ENCODE data around the gene ACTR1A. TPM values are rescaled to one million over a fixed set of nuclear protein-coding genes. Genes with fewer than 3 reads are reported as not detected.
A peak's percentile ranks its signal among the peaks of the same experiment; 100 is the strongest.

Gene ACTR1A
- total RNA-seq, 4 donors from 2014 or later: 68.0 to 85.6 (median 82.3) TPM

GRCh38 chr10:102508506-102508905, 6.0 kb upstream of the ACTR1A start:
- Histone ChIP-seq H3K9me3 (no peaks in the 10 kb centered on the region), H3K27ac (peak overlapping the region in 2 of 4 donors; percentile 62 to 77), H3K27me3 (no peaks in the 10 kb centered on the region), H3K36me3 (peaks cover 0 to 50% (median 12%) of the 10 kb centered on the region in 3 donors), H3K4me3 (no peak overlapping the region), H3K4me1 (peaks cover 21 to 74% (median 42%) of the 10 kb centered on the region in 3 donors)
- TF ChIP-seq POLR2A (IDR thresholded peaks at IDR 0.05) (no peak), CTCF (IDR thresholded peaks at IDR 0.05) (no peak)
- intact Hi-C loops (cut with DNase I): no loop called here
- 64 to 75% methylated on average over 1 of the region's 1 CpG for WGBS, 2 donors
- no peak for DNase-seq

GRCh38 chr10:102507521-102507920, 5.0 kb upstream of the ACTR1A start:
- H3K4me1 ChIP-seq: peaks cover 21 to 81% (median 47%) of the 10 kb centered on the region in 3 donors
- no peak overlapping the region for H3K4me3 ChIP-seq
- peaks cover 0 to 41% (median 8%) of the 10 kb centered on the region in 3 donors for H3K36me3 ChIP-seq
- 44 to 54% methylated on average over 3 of the region's 3 CpGs for WGBS, 2 donors
- intact Hi-C loops (cut with DNase I): no loop called here
- TF ChIP-seq POLR2A (IDR thresholded peaks at IDR 0.05) (no peak), CTCF (IDR thresholded peaks at IDR 0.05) (no peak)
- no peak for DNase-seq
- no peaks in the 10 kb centered on the region for H3K9me3 ChIP-seq
- H3K27me3 ChIP-seq: no peaks in the 10 kb centered on the region
- peak overlapping the region in 2 of 4 donors; percentile 5 to 25 for H3K27ac ChIP-seq

GRCh38 chr10:102505462-102506115, 3.1 kb upstream of the ACTR1A start:
- intact Hi-C loops (cut with DNase I): no loop called here
- DNase-seq: no peak
- Histone ChIP-seq H3K4me3 (peak overlapping the region in 2 of 4 donors; percentile 88 to 99), H3K27ac (peak overlapping the region in 1 of 4 donors; percentile 96), H3K4me1 (peaks cover 21 to 83% (median 55%) of the 10 kb centered on the region in 3 donors), H3K36me3 (peaks cover 0 to 21% (median 0%) of the 10 kb centered on the region in 3 donors), H3K27me3 (no peaks in the 10 kb centered on the region), H3K9me3 (no peaks in the 10 kb centered on the region)
- WGBS, 2 donors: 78 to 90% methylated on average over 7 of the region's 10 CpGs
- no peak for TF ChIP-seq CTCF (IDR thresholded peaks at IDR 0.05)
- no peak for TF ChIP-seq POLR2A (IDR thresholded peaks at IDR 0.05)

DNA sequence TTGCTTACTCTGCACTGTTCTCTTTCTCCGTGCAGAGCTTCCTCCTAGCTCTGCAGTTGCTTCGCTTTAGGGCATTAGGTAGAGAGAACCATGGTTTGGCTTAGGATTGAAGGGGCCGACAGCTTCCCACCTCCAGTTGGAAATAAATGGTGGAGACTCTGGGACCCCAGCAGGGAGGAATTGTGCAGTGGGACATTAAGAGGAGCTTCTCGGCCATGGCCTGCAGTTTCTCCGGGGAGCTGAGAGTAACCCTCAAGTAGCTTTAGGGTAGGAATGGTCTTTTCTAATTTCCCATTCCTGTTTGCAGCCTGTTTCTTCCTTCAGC, 2.4 kb upstream of the ACTR1A start:
- TF ChIP-seq CTCF (IDR thresholded peaks at IDR 0.05) (no peak), POLR2A (IDR thresholded peaks at IDR 0.05) (no peak)
- intact Hi-C loops (cut with DNase I): no loop called here
- H3K9me3 ChIP-seq: no peaks in the 10 kb centered on the region
- H3K36me3 ChIP-seq: peaks cover 0 to 15% (median 0%) of the 10 kb centered on the region in 3 donors
- no peak for DNase-seq
- peak overlapping the region; percentile 96 to 99 (median 98) for H3K27ac ChIP-seq
- H3K4me3 ChIP-seq: peak overlapping the region; percentile 79 to 99 (median 92)
- H3K27me3 ChIP-seq: no peaks in the 10 kb centered on the region
- peaks cover 21 to 83% (median 60%) of the 10 kb centered on the region in 3 donors for H3K4me1 ChIP-seq
- WGBS, 2 donors: 7 to 17% methylated on average over 5 of the region's 5 CpGs

GRCh38 chr10:102504179-102504975, 1.9 kb upstream of the ACTR1A start:
- WGBS, 2 donors: 1 to 2% methylated on average over 23 to 33 of the region's 47 CpGs
- DNase-seq: no peak
- Histone ChIP-seq H3K4me3 (peak overlapping the region; percentile 79 to 99 (median 92)), H3K27ac (peak overlapping the region; percentile 96 to 99 (median 98)), H3K36me3 (peaks cover 0 to 9% (median 0%) of the 10 kb centered on the region in 3 donors), H3K27me3 (no peaks in the 10 kb centered on the region), H3K9me3 (no peaks in the 10 kb centered on the region), H3K4me1 (peaks cover 18 to 83% (median 60%) of the 10 kb centered on the region in 3 donors)
- intact Hi-C loops (cut with DNase I): no loop called here
- no peak for TF ChIP-seq CTCF (IDR thresholded peaks at IDR 0.05)
- TF ChIP-seq POLR2A (IDR thresholded peaks at IDR 0.05): no peak

Measured in esophagus squamous epithelium (tissue), 5 donors.